PC-3 (cell line): ENCODE results near the gene CABP7. TPM values are rescaled to one million over a fixed set of nuclear protein-coding genes. Genes with fewer than 3 reads are reported as not detected.

Experiments used
- ATAC-seq: fragments of 200-7000 bp; cut with Tn5 transposase; 2 replicates; pipeline ENCODE4 v1.9.1; 2020; ENCODE audit warnings: mild to moderate bottlenecking, moderate library complexity
- BruUV-seq: library from RNA; stranded (reverse); fragments of 400-500 nt; replicated peaks from 2 replicates; lab custom pipeline; 2021; lab: Mats Ljungman, UMichigan
- CTCF ChIA-PET: fragments of 300-600 bp; sonication (Branson Sonifier 250); formaldehyde crosslinking; loops from one replicate; lab custom pipeline; 2022; ENCODE audit warnings: antibody characterized with exemption; lab: Charles Lee
- POLR2A ChIA-PET: fragments of 300-600 bp; sonication (Branson Sonifier 250); formaldehyde crosslinking; loops from one replicate; lab custom pipeline; 2022; ENCODE audit warnings: antibody characterized with exemption; ENCODE audit not compliant: unreplicated experiment; lab: Charles Lee
- DNase-seq: peaks from one replicate; pipeline ENCODE4 v3.0.0-alpha.2; 2015
- H2AFZ ChIP-seq: fragments of 300-600 bp; sonication (generic); 2 replicates; pipeline ENCODE4 v1.6.0; 2016; ENCODE audit warnings: antibody characterized with exemption, low read length
- H3F3A ChIP-seq: fragments of 300-600 bp; sonication (generic); one replicate; pipeline ENCODE4 v1.6.0; 2017; ENCODE audit warnings: antibody characterized with exemption, low read length, control low read depth, mild to moderate bottlenecking; ENCODE audit not compliant: unreplicated experiment
- H3K27ac ChIP-seq: fragments of 300-600 bp; sonication (generic); 2 replicates; pipeline ENCODE4 v1.5.1; 2016; ENCODE audit warnings: mild to moderate bottlenecking, low read length
- H3K27me3 ChIP-seq: fragments of 300-600 bp; sonication (generic); 2 replicates; pipeline ENCODE4 v1.6.1; 2016; ENCODE audit warnings: low read length, mixed read lengths
- H3K36me3 ChIP-seq: fragments of 300-600 bp; sonication (generic); 2 replicates; pipeline ENCODE4 v1.6.1; 2016; ENCODE audit warnings: low read depth, mixed run types, low read length, mixed read lengths
- H3K4me1 ChIP-seq: fragments of 300-600 bp; sonication (generic); 2 replicates; pipeline ENCODE4 v1.5.1; 2016; ENCODE audit warnings: low read length; ENCODE audit not compliant: insufficient read depth
- H3K4me2 ChIP-seq: fragments of 300-600 bp; sonication (generic); 2 replicates; pipeline ENCODE4 v1.6.0; 2016; ENCODE audit warnings: low read length
- H3K4me3 ChIP-seq: fragments of 300-600 bp; sonication (generic); 2 replicates; pipeline ENCODE4 v1.5.1; 2016; ENCODE audit warnings: mild to moderate bottlenecking, low read length, mixed read lengths
- H3K79me2 ChIP-seq: fragments of 300-600 bp; sonication (generic); 2 replicates; pipeline ENCODE4 v1.6.1; 2017; ENCODE audit warnings: low read length, mixed read lengths
- H3K9ac ChIP-seq: fragments of 300-600 bp; sonication (generic); 2 replicates; pipeline ENCODE4 v1.6.0; 2016; ENCODE audit warnings: mild to moderate bottlenecking, low read length
- H3K9me2 ChIP-seq: fragments of 300-600 bp; sonication (generic); replicated peaks from 2 replicates; pipeline ENCODE4 v1.6.1; 2016; ENCODE audit warnings: mixed run types, low read length, mixed read lengths
- H3K9me3 ChIP-seq: fragments of 300-600 bp; sonication (generic); 2 replicates; pipeline ENCODE4 v1.6.1; 2016; ENCODE audit warnings: low read length, mixed read lengths
- H4K20me1 ChIP-seq: fragments of 300-600 bp; sonication (generic); 2 replicates; pipeline ENCODE4 v1.6.1; 2016; ENCODE audit warnings: low read length, mixed read lengths
- CTCF ChIP-seq: fragments of 300-600 bp; sonication (generic); conservative IDR thresholded peaks from 2 replicates; pipeline ENCODE4 v1.5.1; 2017; ENCODE audit warnings: antibody characterized with exemption, low read depth, mild to moderate bottlenecking, low read length
- EZH2 ChIP-seq: fragments of 300-600 bp; sonication (generic); IDR thresholded peaks from one replicate; pipeline ENCODE4 v1.6.1; 2017; ENCODE audit warnings: antibody characterized with exemption, mild to moderate bottlenecking, low read length; ENCODE audit not compliant: unreplicated experiment
- EZH2phosphoT487 ChIP-seq: fragments of 300-600 bp; sonication (generic); IDR thresholded peaks from 2 replicates; pipeline ENCODE4 v1.6.1; 2018; ENCODE audit warnings: mild to moderate bottlenecking, antibody characterized with exemption, low read length, borderline replicate concordance
- intact Hi-C: fragments of 100-400 bp; cut with micrococcal nuclease; formaldehyde crosslinking; loops from 2 replicates; pipeline ENCODE4 v1.9.0; 2023
- total RNA-seq: library from RNA; depleted of rRNA; stranded (reverse); fragments of >200 nt; gene quantifications from 2 replicates; pipeline ENCODE4 v1.2.3, GENCODE V29; 2014

The CABP7 gene
- total RNA-seq, 1 experiment from 2014 or later: 0.87 TPM

DNA sequence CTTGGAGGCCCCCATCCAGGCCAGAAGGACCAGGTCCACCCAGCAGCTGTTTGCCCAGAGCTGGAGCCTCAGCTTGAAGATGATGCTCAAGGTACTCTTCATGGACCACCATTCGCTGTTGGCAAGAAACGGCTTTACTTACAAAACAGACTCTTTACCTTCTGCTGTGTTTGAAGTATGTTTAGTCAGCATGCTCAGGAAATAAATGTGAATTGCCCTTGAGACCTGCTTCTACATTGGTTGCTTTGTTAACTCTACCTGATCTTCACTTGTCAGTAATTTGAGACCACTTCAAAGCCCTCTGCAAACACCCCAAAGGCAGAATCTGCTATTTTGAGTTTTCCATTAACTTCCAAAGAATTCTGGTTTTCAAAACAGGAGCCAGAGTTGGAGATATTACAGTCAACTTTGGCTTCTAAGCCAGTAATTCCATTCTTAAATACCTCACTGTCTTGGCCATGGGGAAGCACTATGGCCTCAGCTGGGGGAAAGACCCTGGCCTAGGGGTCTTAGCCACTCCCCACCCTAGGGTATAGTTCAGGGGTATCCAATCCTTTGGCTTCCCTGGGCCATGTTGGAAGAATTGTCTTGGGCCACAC lies 50.0 kb downstream of the CABP7 start:
- no peak for ATAC-seq

DNA sequence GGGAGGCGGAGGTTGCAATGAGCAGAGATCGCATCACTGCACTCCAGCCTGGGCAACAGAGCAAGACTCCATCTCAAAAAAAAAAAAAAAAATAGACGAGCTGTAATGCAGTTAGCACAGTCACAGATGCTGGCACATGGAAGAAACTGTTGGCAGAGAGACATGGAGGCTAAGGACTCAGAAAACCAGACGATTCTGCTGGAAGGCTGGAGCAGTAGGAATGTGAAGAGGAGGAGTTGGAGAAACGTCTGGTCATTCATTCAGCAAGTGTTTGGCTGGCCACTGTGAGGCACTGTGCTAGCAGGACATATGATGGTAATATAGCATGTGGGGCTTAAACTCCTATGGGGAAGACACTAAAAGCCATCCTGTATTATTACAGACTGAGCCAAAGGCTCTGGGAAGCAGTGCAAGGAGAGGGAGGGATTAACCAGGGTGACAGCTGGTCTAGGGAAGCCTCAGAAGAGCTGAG lies 52.4 kb downstream of the CABP7 start:
- H3K27ac ChIP-seq: peak overlapping the region; percentile 73; the same call in 1 of the 2 replicates
- CTCF ChIA-PET: interaction anchor here (0.6 kb wide), 1 partner anchor 233 kb away, joined by 3 read pairs; no protein-coding TSS in a partner anchor
- peak; percentile 47 for DNase-seq

More for the DNA sequence above, 50.0 kb downstream of the CABP7 start:
- Histone ChIP-seq H3K9me2 (no peaks in the 10 kb centered on the region), H2AFZ (no peak overlapping the region), H3F3A (no peaks in the 10 kb centered on the region), H3K27ac (no peak overlapping the region), H3K4me2 (no peak overlapping the region; the same call in 1 of the 2 replicates), H3K79me2 (peaks cover 41% of the 10 kb centered on the region), H3K4me3 (no peak overlapping the region), H4K20me1 (no peaks in the 10 kb centered on the region), H3K36me3 (peaks cover 5% of the 10 kb centered on the region), H3K4me1 (peaks cover 21% of the 10 kb centered on the region), H3K9me3 (no peaks in the 10 kb centered on the region), H3K9ac (no peak overlapping the region), H3K27me3 (no peaks in the 10 kb centered on the region)
- BruUV-seq: no TSS peak
- intact Hi-C loops: loop anchor here (10.0 kb wide), 2 partner anchors 65 to 135 kb away; partner anchors contain the start of gene ASCC2
- no peak for DNase-seq
- TF ChIP-seq EZH2: no peak
- TF ChIP-seq EZH2phosphoT487: no peak
- no peak for TF ChIP-seq CTCF
- CTCF ChIA-PET: no interaction called here
- POLR2A ChIA-PET: no interaction called here

More for the DNA sequence above, 52.4 kb downstream of the CABP7 start:
- Histone ChIP-seq H3K4me2 (no peak overlapping the region), H3K27me3 (no peaks in the 10 kb centered on the region), H2AFZ (no peak overlapping the region), H3F3A (no peaks in the 10 kb centered on the region), H3K9me2 (no peaks in the 10 kb centered on the region), H4K20me1 (no peaks in the 10 kb centered on the region), H3K36me3 (peaks cover 5% of the 10 kb centered on the region), H3K9ac (no peak overlapping the region), H3K4me3 (no peak overlapping the region), H3K79me2 (peaks cover 24% of the 10 kb centered on the region), H3K4me1 (peaks cover 12% of the 10 kb centered on the region), H3K9me3 (no peaks in the 10 kb centered on the region)
- intact Hi-C loops: loop anchor here (10.0 kb wide), 1 partner anchor 63 kb away; the partner anchor contains the start of gene ASCC2
- peak; percentile 36 for ATAC-seq
- BruUV-seq: no TSS peak
- POLR2A ChIA-PET: no interaction called here
- TF ChIP-seq CTCF (peak; percentile 62), EZH2phosphoT487 (no peak)
